Lung (tissue), 12 donors: ENCODE results near the gene AKR1C2. TPM values are rescaled to one million over a fixed set of nuclear protein-coding genes. Genes with fewer than 3 reads are reported as not detected.

Experiments
- ATAC-seq: fragments of 200-7000 bp; cut with Tn5 transposase; one replicate; pipeline ENCODE4 v1.9.1; 2020; ENCODE audit warnings: moderate number of reproducible peaks; ENCODE audit not compliant: insufficient read depth, low FRiP score
- DNase-seq, 3 donors: peaks; one replicate each; pipeline ENCODE4 v3.0.0-alpha.2; 2013 to 2017
- H3K27ac ChIP-seq, 2 donors: one replicate each; pipeline ENCODE4 v1.5.1; 2013; ENCODE audit warnings: mild to moderate bottlenecking in 2 of 2, moderate library complexity in 2 of 2, control low read depth in 1 of 2, inconsistent platforms in 1 of 2, low read depth in 1 of 2, low read length in 1 of 2
- H3K27me3 ChIP-seq, 3 donors: one replicate each; pipeline ENCODE4 v1.5.1; 2013; ENCODE audit warnings: low read length in 2 of 3; ENCODE audit not compliant: control insufficient read depth in 3 of 3, insufficient read depth in 3 of 3
- H3K36me3 ChIP-seq, 4 donors: one replicate each; pipeline ENCODE4 v1.5.1; 2013; ENCODE audit warnings: low read length in 4 of 4, mild to moderate bottlenecking in 1 of 4, moderate library complexity in 1 of 4; ENCODE audit not compliant: control insufficient read depth in 4 of 4, insufficient read depth in 4 of 4
- H3K4me1 ChIP-seq, 5 donors: one replicate each; pipeline ENCODE4 v1.5.1; 2013; ENCODE audit warnings: low read length in 5 of 5, mild to moderate bottlenecking in 2 of 5, moderate library complexity in 1 of 5; ENCODE audit not compliant: control insufficient read depth in 5 of 5, insufficient read depth in 5 of 5
- H3K4me3 ChIP-seq: one replicate; pipeline ENCODE4 v1.5.1; 2013; ENCODE audit warnings: mild to moderate bottlenecking, control low read depth, moderate library complexity
- H3K9ac ChIP-seq, 2 donors: one replicate each; pipeline ENCODE4 v1.5.1; 2013; ENCODE audit warnings: low read length in 2 of 2, control low read depth in 1 of 2; ENCODE audit not compliant: insufficient read depth in 1 of 2
- H3K9me3 ChIP-seq, 4 donors: one replicate each; pipeline ENCODE4 v1.5.1; 2013; ENCODE audit warnings: low read length in 3 of 4, mild to moderate bottlenecking in 1 of 4, moderate library complexity in 1 of 4; ENCODE audit not compliant: control insufficient read depth in 4 of 4, insufficient read depth in 3 of 4
- CTCF ChIP-seq: IDR thresholded peaks from 2 replicates; pipeline ENCODE4 v1.5.1; 2012; ENCODE audit warnings: mild to moderate bottlenecking; ENCODE audit errors: control extremely low read depth, extremely low read depth
- WGBS, 2 donors: extraction: QIAGEN DNeasy Blood & Tissue Kit; methylation state at CpG; one replicate each; pipeline ENCODE4 v1.1.7; 2013; 5-methylcytosine and 5-hydroxymethylcytosine counted together
- polyA plus RNA-seq, 2 donors: library from polyadenylated mRNA; stranded (reverse); fragments of 200-250 nt; gene quantifications; one replicate each; pipeline ENCODE4 v1.2.1, GENCODE V29; 2013
- total RNA-seq, 2 donors: library from RNA; depleted of rRNA in 1 of 2; stranded (reverse); fragments of >200 nt in 1 of 2; gene quantifications; one replicate each; pipeline ENCODE4 v1.2.1, GENCODE V29; 2014 to 2021
- donor health status: control.
- donor health status: control.
- donor health status: Bipolar disorder and iron deficiency.
- donor health status: healthy.
- donor health status: DM: yes; HTN: yes; CAD: no.

Gene AKR1C2
- total and polyA plus RNA-seq, 4 donors = 1.8 to 56.6 (median 27.4) TPM

- ATAC-seq (no peak), DNase-seq (no peak)
- Histone ChIP-seq H3K4me1 (no peaks in the 10 kb centered on the region), H3K27ac (no peak overlapping the region), H3K27me3 (no peaks in the 10 kb centered on the region), H3K9ac (no peak overlapping the region), H3K36me3 (no peaks in the 10 kb centered on the region), H3K9me3 (peaks cover 0 to 6% (median 5%) of the 10 kb centered on the region in 4 donors), H3K4me3 (no peak overlapping the region)
- no peak for TF ChIP-seq CTCF
Observed at GRCh38 chr10:5038733-5039132, 35.1 kb upstream of the AKR1C2 start.

- H3K27ac ChIP-seq = no peak overlapping the region
- no peaks in the 10 kb centered on the region for H3K36me3 ChIP-seq
- TF ChIP-seq CTCF = no peak
- WGBS, 2 donors = 80 to 82% methylated on average over 2 of the region's 2 CpGs
- ATAC-seq (no peak), DNase-seq (no peak)
- H3K27me3 ChIP-seq = no peaks in the 10 kb centered on the region
- H3K4me3 ChIP-seq = no peak overlapping the region
- peaks cover 0 to 7% (median 5%) of the 10 kb centered on the region in 4 donors for H3K9me3 ChIP-seq
- H3K9ac ChIP-seq = no peak overlapping the region
- H3K4me1 ChIP-seq = no peaks in the 10 kb centered on the region
Observed at GRCh38 chr10:5038101-5038500, 34.4 kb upstream of the AKR1C2 start.

GRCh38 chr10:5036511-5036910 lies 32.9 kb upstream of the AKR1C2 start:
- ATAC-seq = no peak

More at GRCh38 chr10:5036511-5036910, 32.9 kb upstream of the AKR1C2 start:
- WGBS, 2 donors = 63 to 70% methylated on average over 2 of the region's 2 CpGs
- Histone ChIP-seq H3K36me3 (no peaks in the 10 kb centered on the region), H3K4me3 (no peak overlapping the region), H3K27me3 (no peaks in the 10 kb centered on the region), H3K9ac (no peak overlapping the region), H3K27ac (no peak overlapping the region), H3K4me1 (no peaks in the 10 kb centered on the region), H3K9me3 (peaks cover 0 to 7% (median 6%) of the 10 kb centered on the region in 4 donors)
- no peak for DNase-seq
- TF ChIP-seq CTCF = no peak
